ENCODE data around the gene NLGN4X.

GRCh38 chrX:6049132-6049531, 179.5 kb downstream of the NLGN4X start:
- no peak for TF ChIP-seq GATA2 (IDR thresholded peaks at IDR 0.05; ENCODE audit: low read depth, low read length)
- no peak for TF ChIP-seq GATA3 (IDR thresholded peaks at IDR 0.05; ENCODE audit: low read depth, low read length)

Data from SH-SY5Y (cell line).